ENCODE measurements around the gene LZTR1.
"Not testable (repeated sequence)": the region's sequence is repeated elsewhere in the genome, so short reads cannot be mapped to it uniquely, and the experiment has no call there.

LZTR1 gene

GRCh38 chr22:21039158-21039557 lies 57.1 kb downstream of the LZTR1 start:
- not testable (repeated sequence) for H3K4me3 ChIP-seq (ENCODE audit: insufficient read depth, low read depth, low read length)
- WGBS, 2 experiments: 81 to 90% methylated on average over 5 of the region's 5 CpGs

GRCh38 chr22:21041937-21042336 lies 59.8 kb downstream of the LZTR1 start:
- 73 to 74% methylated on average over 4 of the region's 4 CpGs for WGBS, 2 experiments
- Histone ChIP-seq H3K27ac (ENCODE audit: insufficient read depth, low read depth, low read length, poor library complexity, severe bottlenecking) (no peak overlapping the region), H3K4me1 (ENCODE audit: control insufficient read depth, insufficient read depth, low read length) (peaks cover 14% of the 10 kb centered on the region), H3K4me3 (ENCODE audit: insufficient read depth, low read depth, low read length) (no peak overlapping the region), H3K9me3 (ENCODE audit: control insufficient read depth, low read length) (no peaks in the 10 kb centered on the region), H3K36me3 (ENCODE audit: control insufficient read depth, insufficient read depth, low read length) (no peaks in the 10 kb centered on the region), H3K27me3 (ENCODE audit: control insufficient read depth, insufficient read depth, low read length, poor library complexity, severe bottlenecking) (peaks cover 3% of the 10 kb centered on the region)

More at GRCh38 chr22:21039158-21039557, 57.1 kb downstream of the LZTR1 start:
- H3K9me3 ChIP-seq (ENCODE audit: control insufficient read depth, low read length); H3K27ac ChIP-seq (ENCODE audit: insufficient read depth, low read depth, low read length, poor library complexity, severe bottlenecking); H3K27me3 ChIP-seq (ENCODE audit: control insufficient read depth, insufficient read depth, low read length, poor library complexity, severe bottlenecking); H3K36me3 ChIP-seq (ENCODE audit: control insufficient read depth, insufficient read depth, low read length); H3K4me1 ChIP-seq (ENCODE audit: control insufficient read depth, insufficient read depth, low read length): not testable (repeated sequence)

GRCh38 chr22:21042978-21043859 lies 61.1 kb downstream of the LZTR1 start:
- Histone ChIP-seq H3K27me3 (ENCODE audit: control insufficient read depth, insufficient read depth, low read length, poor library complexity, severe bottlenecking) (peaks cover 3% of the 10 kb centered on the region), H3K27ac (ENCODE audit: insufficient read depth, low read depth, low read length, poor library complexity, severe bottlenecking) (no peak overlapping the region), H3K4me3 (ENCODE audit: insufficient read depth, low read depth, low read length) (no peak overlapping the region), H3K9me3 (ENCODE audit: control insufficient read depth, low read length) (no peaks in the 10 kb centered on the region), H3K4me1 (ENCODE audit: control insufficient read depth, insufficient read depth, low read length) (peaks cover 14% of the 10 kb centered on the region), H3K36me3 (ENCODE audit: control insufficient read depth, insufficient read depth, low read length) (no peaks in the 10 kb centered on the region)
- WGBS, 2 experiments: 84 to 91% methylated on average over 6 of the region's 6 CpGs

- WGBS, 2 experiments: 93 to 95% methylated on average over 15 of the region's 15 CpGs
- Histone ChIP-seq H3K9me3 (ENCODE audit: control insufficient read depth, low read length) (no peaks in the 10 kb centered on the region), H3K4me3 (ENCODE audit: insufficient read depth, low read depth, low read length) (no peak overlapping the region), H3K36me3 (ENCODE audit: control insufficient read depth, insufficient read depth, low read length) (no peaks in the 10 kb centered on the region), H3K27me3 (ENCODE audit: control insufficient read depth, insufficient read depth, low read length, poor library complexity, severe bottlenecking) (peaks cover 3% of the 10 kb centered on the region), H3K4me1 (ENCODE audit: control insufficient read depth, insufficient read depth, low read length) (peaks cover 14% of the 10 kb centered on the region), H3K27ac (ENCODE audit: insufficient read depth, low read depth, low read length, poor library complexity, severe bottlenecking) (no peak overlapping the region)
These were observed 61.9 kb downstream of the LZTR1 start for GRCh38 chr22:21043860-21044535.

- H3K4me1 ChIP-seq (ENCODE audit: control insufficient read depth, insufficient read depth, low read length): peaks cover 14% of the 10 kb centered on the region
- 27 to 31% methylated on average over 15 of the region's 15 CpGs for WGBS, 2 experiments
- peaks cover 3% of the 10 kb centered on the region for H3K27me3 ChIP-seq (ENCODE audit: control insufficient read depth, insufficient read depth, low read length, poor library complexity, severe bottlenecking)
- no peaks in the 10 kb centered on the region for H3K36me3 ChIP-seq (ENCODE audit: control insufficient read depth, insufficient read depth, low read length)
- no peaks in the 10 kb centered on the region for H3K9me3 ChIP-seq (ENCODE audit: control insufficient read depth, low read length)
- H3K27ac ChIP-seq (ENCODE audit: insufficient read depth, low read depth, low read length, poor library complexity, severe bottlenecking): peak overlapping the region; percentile 57
- H3K4me3 ChIP-seq (ENCODE audit: insufficient read depth, low read depth, low read length): peak overlapping the region; percentile 5
These were observed 63.0 kb downstream of the LZTR1 start for GRCh38 chr22:21044931-21045584.

GRCh38 chr22:21045585-21046294 lies 63.6 kb downstream of the LZTR1 start, which contains the start of gene LRRC74B:
Gene LRRC74B, plus strand, starts transcription at chr22:21045946. Its CDS starts 41 bp downstream, at chr22:21045987.
- Histone ChIP-seq H3K27ac (ENCODE audit: insufficient read depth, low read depth, low read length, poor library complexity, severe bottlenecking) (peak within 1 kb of the TSS; percentile 57), H3K4me1 (ENCODE audit: control insufficient read depth, insufficient read depth, low read length) (peaks cover 14% of the 10 kb centered on the region), H3K36me3 (ENCODE audit: control insufficient read depth, insufficient read depth, low read length) (no peaks in the 10 kb centered on the region), H3K9me3 (ENCODE audit: control insufficient read depth, low read length) (no peaks in the 10 kb centered on the region), H3K27me3 (ENCODE audit: control insufficient read depth, insufficient read depth, low read length, poor library complexity, severe bottlenecking) (peaks cover 3% of the 10 kb centered on the region), H3K4me3 (ENCODE audit: insufficient read depth, low read depth, low read length) (peak within 1 kb of the TSS; percentile 38)
- 1% methylated on average over 47 of the region's 47 CpGs for WGBS, 2 experiments

- no peaks in the 10 kb centered on the region for H3K36me3 ChIP-seq (ENCODE audit: control insufficient read depth, insufficient read depth, low read length)
- no peak overlapping the region for H3K27ac ChIP-seq (ENCODE audit: insufficient read depth, low read depth, low read length, poor library complexity, severe bottlenecking)
- 94 to 95% methylated on average over 14 of the region's 14 CpGs for WGBS, 2 experiments
- H3K27me3 ChIP-seq (ENCODE audit: control insufficient read depth, insufficient read depth, low read length, poor library complexity, severe bottlenecking): peaks cover 3% of the 10 kb centered on the region
- H3K9me3 ChIP-seq (ENCODE audit: control insufficient read depth, low read length): no peaks in the 10 kb centered on the region
- H3K4me1 ChIP-seq (ENCODE audit: control insufficient read depth, insufficient read depth, low read length): peaks cover 19% of the 10 kb centered on the region
- H3K4me3 ChIP-seq (ENCODE audit: insufficient read depth, low read depth, low read length): no peak overlapping the region
These were observed 65.1 kb downstream of the LZTR1 start for GRCh38 chr22:21047035-21047661.

GRCh38 chr22:21047730-21048129 lies 65.6 kb downstream of the LZTR1 start:
- peaks cover 3% of the 10 kb centered on the region for H3K27me3 ChIP-seq (ENCODE audit: control insufficient read depth, insufficient read depth, low read length, poor library complexity, severe bottlenecking)
- 87 to 93% methylated on average over 7 of the region's 7 CpGs for WGBS, 2 experiments
- no peak overlapping the region for H3K27ac ChIP-seq (ENCODE audit: insufficient read depth, low read depth, low read length, poor library complexity, severe bottlenecking)

GRCh38 chr22:21048448-21048847 lies 66.4 kb downstream of the LZTR1 start:
- not testable (repeated sequence) for H3K27ac ChIP-seq (ENCODE audit: insufficient read depth, low read depth, low read length, poor library complexity, severe bottlenecking)
- WGBS, 2 experiments: 90 to 92% methylated on average over 5 of the region's 5 CpGs

More at GRCh38 chr22:21047730-21048129, 65.6 kb downstream of the LZTR1 start:
- peaks cover 19% of the 10 kb centered on the region for H3K4me1 ChIP-seq (ENCODE audit: control insufficient read depth, insufficient read depth, low read length)
- no peaks in the 10 kb centered on the region for H3K9me3 ChIP-seq (ENCODE audit: control insufficient read depth, low read length)
- H3K4me3 ChIP-seq (ENCODE audit: insufficient read depth, low read depth, low read length): no peak overlapping the region
- no peaks in the 10 kb centered on the region for H3K36me3 ChIP-seq (ENCODE audit: control insufficient read depth, insufficient read depth, low read length)

More at GRCh38 chr22:21048448-21048847, 66.4 kb downstream of the LZTR1 start:
- peaks cover 19% of the 10 kb centered on the region for H3K4me1 ChIP-seq (ENCODE audit: control insufficient read depth, insufficient read depth, low read length)
- H3K4me3 ChIP-seq (ENCODE audit: insufficient read depth, low read depth, low read length); H3K27me3 ChIP-seq (ENCODE audit: control insufficient read depth, insufficient read depth, low read length, poor library complexity, severe bottlenecking); H3K36me3 ChIP-seq (ENCODE audit: control insufficient read depth, insufficient read depth, low read length); H3K9me3 ChIP-seq (ENCODE audit: control insufficient read depth, low read length): not testable (repeated sequence)
